Measurements from ENCODE around the gene BTBD19.

DNA sequence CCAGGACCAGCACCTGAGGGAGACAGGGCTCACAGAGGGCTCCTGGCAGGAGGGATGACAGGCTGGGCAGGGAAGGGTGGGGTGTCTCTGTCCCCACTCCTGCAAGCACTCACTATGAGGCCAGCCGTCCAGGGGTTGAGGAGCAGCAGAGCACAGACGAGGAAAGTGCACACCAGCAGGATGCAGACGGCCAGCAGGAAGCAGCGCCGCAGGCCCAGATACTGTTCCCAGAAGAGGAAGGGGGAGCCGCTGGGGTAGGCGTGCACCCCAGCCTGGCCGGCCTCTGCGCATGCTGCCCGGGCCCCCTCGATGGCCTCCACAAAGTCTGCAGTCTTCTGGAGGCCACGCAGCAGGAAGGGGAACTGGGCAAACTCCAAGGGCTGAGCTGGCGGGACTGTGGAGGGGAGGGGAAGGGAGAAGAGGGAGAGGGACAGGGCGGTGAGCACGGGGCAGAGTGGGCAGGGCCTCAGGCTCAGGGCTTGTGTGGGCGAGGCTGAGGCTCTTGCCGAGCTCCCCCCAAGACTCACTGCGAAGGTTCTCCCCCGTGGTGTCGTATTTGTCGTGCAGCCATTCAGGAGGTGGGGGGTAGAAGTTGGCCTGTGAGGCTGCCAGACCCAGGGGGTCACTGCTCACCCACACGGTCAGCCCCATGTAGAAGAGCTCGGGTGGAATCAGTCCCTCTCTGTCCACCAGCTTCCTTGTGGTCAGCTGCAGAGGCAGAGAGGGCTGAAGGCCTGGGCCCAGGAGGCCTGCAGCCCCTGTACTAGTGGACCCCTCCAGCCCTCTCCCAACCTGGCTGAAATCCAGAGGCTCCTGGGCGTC is 18.3 kb downstream of the BTBD19 start:
- TF ChIP-seq, protein P1, sequence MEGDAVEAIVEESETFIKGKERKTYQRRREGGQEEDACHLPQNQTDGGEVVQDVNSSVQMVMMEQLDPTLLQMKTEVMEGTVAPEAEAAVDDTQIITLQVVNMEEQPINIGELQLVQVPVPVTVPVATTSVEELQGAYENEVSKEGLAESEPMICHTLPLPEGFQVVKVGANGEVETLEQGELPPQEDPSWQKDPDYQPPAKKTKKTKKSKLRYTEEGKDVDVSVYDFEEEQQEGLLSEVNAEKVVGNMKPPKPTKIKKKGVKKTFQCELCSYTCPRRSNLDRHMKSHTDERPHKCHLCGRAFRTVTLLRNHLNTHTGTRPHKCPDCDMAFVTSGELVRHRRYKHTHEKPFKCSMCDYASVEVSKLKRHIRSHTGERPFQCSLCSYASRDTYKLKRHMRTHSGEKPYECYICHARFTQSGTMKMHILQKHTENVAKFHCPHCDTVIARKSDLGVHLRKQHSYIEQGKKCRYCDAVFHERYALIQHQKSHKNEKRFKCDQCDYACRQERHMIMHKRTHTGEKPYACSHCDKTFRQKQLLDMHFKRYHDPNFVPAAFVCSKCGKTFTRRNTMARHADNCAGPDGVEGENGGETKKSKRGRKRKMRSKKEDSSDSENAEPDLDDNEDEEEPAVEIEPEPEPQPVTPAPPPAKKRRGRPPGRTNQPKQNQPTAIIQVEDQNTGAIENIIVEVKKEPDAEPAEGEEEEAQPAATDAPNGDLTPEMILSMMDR (conservative IDR thresholded peaks at IDR 0.05 in 1 of 2, IDR thresholded peaks at IDR 0.05 in 1 of 2; ENCODE audit: extremely low read depth in 1 of 2, insufficient read depth in 1 of 2, low read depth in 1 of 2, low read length in 2 of 2): no peak
- TF ChIP-seq EZH2 (IDR thresholded peaks at IDR 0.05; ENCODE audit: borderline replicate concordance, low read length): no peak

All from mammary epithelial cell (primary cell).